H9 (cell line): ENCODE measurements around the gene PCDHGC3. TPM values are rescaled to one million over a fixed set of nuclear protein-coding genes. Genes with fewer than 3 reads are reported as not detected.

Experiments used
- DNase-seq: peaks from one replicate; pipeline ENCODE4 v3.0.0-alpha.2; 2017
- H2AFZ ChIP-seq: one replicate; pipeline ENCODE4 v1.6.1; 2013; ENCODE audit warnings: mild to moderate bottlenecking, low read length, control low read depth, moderate library complexity
- H2AK5ac ChIP-seq: 2 replicates; pipeline ENCODE4 v1.6.1; 2013; ENCODE audit warnings: low read length, control low read depth, mixed read lengths; ENCODE audit not compliant: insufficient read length
- H2BK120ac ChIP-seq: one replicate; pipeline ENCODE4 v1.6.1; 2013; ENCODE audit warnings: low read depth, mild to moderate bottlenecking, low read length, control low read depth, inconsistent platforms; ENCODE audit not compliant: poor library complexity, severe bottlenecking
- H2BK12ac ChIP-seq: 2 replicates; pipeline ENCODE4 v1.6.1; 2013; ENCODE audit warnings: low read length, control low read depth, mixed read lengths, low read depth; ENCODE audit not compliant: insufficient read length
- H2BK15ac ChIP-seq: 2 replicates; pipeline ENCODE4 v1.6.1; 2013; ENCODE audit warnings: low read depth, low read length, control low read depth
- H2BK20ac ChIP-seq: one replicate; pipeline ENCODE4 v1.6.1; 2013; ENCODE audit warnings: low read depth, mild to moderate bottlenecking, low read length, control low read depth, inconsistent platforms; ENCODE audit not compliant: poor library complexity, severe bottlenecking
- H2BK5ac ChIP-seq: 2 replicates; pipeline ENCODE4 v1.6.1; 2013; ENCODE audit warnings: low read length, control low read depth, mixed read lengths; ENCODE audit not compliant: insufficient read length
- H3K14ac ChIP-seq: 2 replicates; pipeline ENCODE4 v1.6.1; 2013; ENCODE audit warnings: low read length, control low read depth; ENCODE audit not compliant: insufficient read depth
- H3K18ac ChIP-seq: 2 replicates; pipeline ENCODE4 v1.6.1; 2013; ENCODE audit warnings: low read depth, mild to moderate bottlenecking, mixed read lengths, low read length, control low read depth; ENCODE audit not compliant: insufficient read length
- H3K23ac ChIP-seq: 2 replicates; pipeline ENCODE4 v1.6.1; 2013; ENCODE audit warnings: low read length, control low read depth, mixed read lengths, low read depth; ENCODE audit not compliant: insufficient read length
- H3K23me2 ChIP-seq: 2 replicates; pipeline ENCODE4 v1.6.1; 2013; ENCODE audit warnings: low read depth, mild to moderate bottlenecking, mixed read lengths, low read length, control low read depth; ENCODE audit not compliant: insufficient read length, poor library complexity, severe bottlenecking
- H3K27ac ChIP-seq: 2 replicates; pipeline ENCODE4 v1.5.1; 2013; ENCODE audit warnings: low read length, control low read depth, mixed read lengths, low read depth; ENCODE audit not compliant: insufficient read length
- H3K27me3 ChIP-seq: 2 replicates; pipeline ENCODE4 v1.6.1; 2013; ENCODE audit warnings: low read length, control low read depth, inconsistent platforms; ENCODE audit not compliant: insufficient read depth
- H3K4ac ChIP-seq: 2 replicates; pipeline ENCODE4 v1.6.1; 2013; ENCODE audit warnings: low read depth, mild to moderate bottlenecking, control low read depth, inconsistent platforms, low read length, moderate library complexity
- H3K4me1 ChIP-seq: 2 replicates; pipeline ENCODE4 v1.6.1; 2013; ENCODE audit warnings: low read length, control low read depth, inconsistent platforms; ENCODE audit not compliant: insufficient read depth
- H3K4me2 ChIP-seq: 2 replicates; pipeline ENCODE4 v1.6.1; 2013; ENCODE audit warnings: low read length, control low read depth, mixed read lengths; ENCODE audit not compliant: insufficient read length, insufficient read depth
- H3K56ac ChIP-seq: 2 replicates; pipeline ENCODE4 v1.6.1; 2013; ENCODE audit warnings: low read depth, mild to moderate bottlenecking, mixed read lengths, low read length, control low read depth; ENCODE audit not compliant: insufficient read length
- H3K79me1 ChIP-seq: 2 replicates; pipeline ENCODE4 v1.6.1; 2013; ENCODE audit warnings: low read depth, mild to moderate bottlenecking, moderate library complexity, low read length, control low read depth, inconsistent platforms; ENCODE audit not compliant: insufficient read depth, poor library complexity, severe bottlenecking
- H3K79me2 ChIP-seq: 2 replicates; pipeline ENCODE4 v1.6.1; 2013; ENCODE audit warnings: low read length, control low read depth, inconsistent platforms; ENCODE audit not compliant: insufficient read depth
- H3K9ac ChIP-seq: 2 replicates; pipeline ENCODE4 v1.6.1; 2013; ENCODE audit warnings: low read length, control low read depth, mixed read lengths; ENCODE audit not compliant: insufficient read length; ENCODE audit errors: extremely low read depth
- H3K9me3 ChIP-seq: one replicate; pipeline ENCODE4 v1.6.1; 2013; ENCODE audit warnings: low read depth, low read length, inconsistent platforms; ENCODE audit not compliant: control insufficient read depth
- H3T11ph ChIP-seq: one replicate; pipeline ENCODE4 v1.6.1; 2013; ENCODE audit warnings: mild to moderate bottlenecking, low read length, control low read depth, inconsistent platforms
- H4K20me1 ChIP-seq: one replicate; pipeline ENCODE4 v1.6.1; 2013; ENCODE audit not compliant: control insufficient read depth, insufficient read length, insufficient read depth
- H4K5ac ChIP-seq: 2 replicates; pipeline ENCODE4 v1.6.1; 2013; ENCODE audit warnings: low read depth, mild to moderate bottlenecking, mixed read lengths, low read length, control low read depth; ENCODE audit not compliant: insufficient read length
- H4K8ac ChIP-seq: replicated peaks from 2 replicates; pipeline ENCODE4 v1.6.1; 2013; ENCODE audit warnings: low read length, control low read depth, mixed read lengths, low read depth; ENCODE audit not compliant: insufficient read length
- H4K91ac ChIP-seq: 2 replicates; pipeline ENCODE4 v1.6.1; 2013; ENCODE audit warnings: low read depth, mild to moderate bottlenecking, moderate library complexity, mixed read lengths, low read length, control low read depth; ENCODE audit not compliant: insufficient read length
- H3K27ac Mint-ChIP-seq, 3 experiments: 2 replicates in 2 of 3; 3 replicates in 1 of 3; pipeline ENCODE4 v1.8.0; 2020 to 2021; ENCODE audit warnings: mixed read lengths in 3 of 3, mild to moderate bottlenecking in 1 of 3, moderate library complexity in 1 of 3
- H3K27me3 Mint-ChIP-seq: 2 replicates; pipeline ENCODE4 v1.8.0; 2021; ENCODE audit warnings: low read depth, mild to moderate bottlenecking, moderate library complexity, mixed read lengths
- H3K36me3 Mint-ChIP-seq, 3 experiments: 2 replicates in 2 of 3; 3 replicates in 1 of 3; pipeline ENCODE4 v1.8.0; 2020 to 2021; ENCODE audit warnings: low read depth in 3 of 3, mixed read lengths in 3 of 3; ENCODE audit not compliant: insufficient read depth in 1 of 3
- H3K4me1 Mint-ChIP-seq, 2 experiments: 2 replicates each; pipeline ENCODE4 v1.8.0; 2020; ENCODE audit warnings: mixed read lengths in 2 of 2
- H3K4me3 Mint-ChIP-seq, 2 experiments: 2 replicates in 1 of 2; 3 replicates in 1 of 2; pipeline ENCODE4 v1.8.0; 2020 to 2021; ENCODE audit warnings: mild to moderate bottlenecking in 2 of 2, mixed read lengths in 2 of 2, moderate library complexity in 1 of 2
- H3K9me3 Mint-ChIP-seq, 2 experiments: 2 replicates in 1 of 2; 3 replicates in 1 of 2; pipeline ENCODE4 v1.8.0; 2020; ENCODE audit warnings: mild to moderate bottlenecking in 2 of 2, mixed read lengths in 2 of 2, moderate library complexity in 1 of 2
- CTCF ChIP-seq: fragments of 200-600 bp; sonication (generic); conservative IDR thresholded peaks from 3 replicates; pipeline ENCODE4 v1.8.0; 2021; ENCODE audit warnings: antibody characterized with exemption, mild to moderate bottlenecking
- WGBS: extraction: QIAGEN DNeasy Blood & Tissue Kit; methylation state at CpG from one replicate; pipeline ENCODE4 v1.1.7; 2013; ENCODE audit warnings: missing lambda C conversion rate, low lambda C conversion rate, mixed read lengths; ENCODE audit not compliant: insufficient read length; ENCODE audit errors: extremely low coverage; 5-methylcytosine and 5-hydroxymethylcytosine counted together
- total RNA-seq: library from RNA; stranded (reverse); gene quantifications from 2 replicates; pipeline ENCODE4 v1.2.1, GENCODE V29; 2021

PCDHGC3 gene
- total RNA-seq, 1 experiment from 2014 or later, result 19.8 TPM

- H3K27ac ChIP-seq, result no peak overlapping the region
- no peak overlapping the region for H3K18ac ChIP-seq
- H2AFZ ChIP-seq, result no peak overlapping the region
- TF ChIP-seq CTCF, result no peak
- H3K56ac ChIP-seq, result no peak overlapping the region
- H3K9me3 ChIP-seq, result no peaks in the 10 kb centered on the region
- H3K9ac ChIP-seq, result no peak overlapping the region
- H2BK12ac ChIP-seq, result no peak overlapping the region
- H3K79me2 ChIP-seq, result no peaks in the 10 kb centered on the region
- no peak overlapping the region for H3K23ac ChIP-seq
- Mint-ChIP-seq H3K4me3 (no peak overlapping the region), H3K36me3 (peaks cover 0 to 10% (median 2%) of the 10 kb centered on the region in 3 experiments; a peak in 3 of 7 replicates), H3K9me3 (no peaks in the 10 kb centered on the region), H3K27ac (peak overlapping the region in 1 of 3 experiments; percentile 65; a peak in 1 of 7 replicates), H3K27me3 (no peaks in the 10 kb centered on the region), H3K4me1 (peaks cover 19 to 21% of the 10 kb centered on the region in 2 experiments)
- no peak for DNase-seq
- H3K23me2 ChIP-seq, result no peaks in the 10 kb centered on the region
- H3K4me2 ChIP-seq, result no peak overlapping the region
- no peak overlapping the region for H2BK20ac ChIP-seq
- WGBS, result no CpG with 5 or more reads among the region's 2 CpGs
- H3K4me1 ChIP-seq, result 0 out of 2 replicates have a peak, but pooled peaks cover 4% of the 10 kb centered on the region
- no peak overlapping the region for H4K91ac ChIP-seq
- H3K79me1 ChIP-seq, result no peaks in the 10 kb centered on the region
- H2BK120ac ChIP-seq, result no peak overlapping the region
- H2BK15ac ChIP-seq, result no peak overlapping the region
- no peaks in the 10 kb centered on the region for H3K27me3 ChIP-seq
- H3T11ph ChIP-seq, result no peak overlapping the region
- H4K20me1 ChIP-seq, result no peaks in the 10 kb centered on the region
- H2BK5ac ChIP-seq, result no peak overlapping the region
- H3K14ac ChIP-seq, result no peak overlapping the region
- no peak overlapping the region for H4K5ac ChIP-seq
- no peak overlapping the region for H2AK5ac ChIP-seq
- no peak overlapping the region for H4K8ac ChIP-seq
- no peak overlapping the region for H3K4ac ChIP-seq
Observed at GRCh38 chr5:141503681-141504080, 27.9 kb downstream of the PCDHGC3 start.
